HG03520 (cell line): Measurements from ENCODE around the gene MRPS16.

Experiments used
- ATAC-seq: cut with Tn5 transposase; IDR thresholded peaks from one replicate; pipeline ENCODE4 v1.9.1; 2021; ENCODE audit warnings: mild to moderate bottlenecking, moderate library complexity; ENCODE audit not compliant: unreplicated experiment

The MRPS16 gene

GRCh38 chr10:73244866-73245477 is 7.5 kb downstream of the MRPS16 start:
- ATAC-seq, result no peak

- ATAC-seq, result no peak
These were observed 12.5 kb downstream of the MRPS16 start for GRCh38 chr10:73239908-73240307.

GRCh38 chr10:73238990-73239566 is 13.4 kb downstream of the MRPS16 start:
- ATAC-seq, result no peak

GRCh38 chr10:73234695-73235094 is 17.7 kb downstream of the MRPS16 start:
- ATAC-seq, result no peak

GRCh38 chr10:73233883-73234282 is 18.6 kb downstream of the MRPS16 start:
- ATAC-seq, result no peak

DNA sequence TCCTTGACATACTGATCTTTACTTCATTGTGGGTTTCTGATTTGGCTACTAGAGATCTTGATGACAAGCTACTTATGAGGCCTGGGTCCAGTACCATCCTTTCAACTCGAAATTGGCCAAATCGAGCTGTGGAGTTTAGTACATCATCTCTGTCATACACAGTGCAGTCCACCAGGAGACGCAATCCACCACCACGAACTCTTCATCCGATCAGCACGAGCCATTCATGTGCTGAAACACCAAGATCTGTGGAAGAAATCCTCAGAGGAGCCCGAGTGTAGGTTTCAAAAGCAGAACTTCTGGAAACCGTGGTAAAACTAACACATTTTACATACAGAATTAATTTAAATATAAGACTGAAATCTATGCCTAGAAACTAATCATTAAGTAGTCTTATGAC is 19.6 kb downstream of the MRPS16 start:
- ATAC-seq, result no peak

- ATAC-seq, result no peak
These were observed 22.9 kb downstream of the MRPS16 start for GRCh38 chr10:73229567-73229966.

GRCh38 chr10:73228247-73228646 is 24.2 kb downstream of the MRPS16 start:
- ATAC-seq, result no peak

- no peak for ATAC-seq
These were observed 25.8 kb downstream of the MRPS16 start for GRCh38 chr10:73226663-73227062.

DNA sequence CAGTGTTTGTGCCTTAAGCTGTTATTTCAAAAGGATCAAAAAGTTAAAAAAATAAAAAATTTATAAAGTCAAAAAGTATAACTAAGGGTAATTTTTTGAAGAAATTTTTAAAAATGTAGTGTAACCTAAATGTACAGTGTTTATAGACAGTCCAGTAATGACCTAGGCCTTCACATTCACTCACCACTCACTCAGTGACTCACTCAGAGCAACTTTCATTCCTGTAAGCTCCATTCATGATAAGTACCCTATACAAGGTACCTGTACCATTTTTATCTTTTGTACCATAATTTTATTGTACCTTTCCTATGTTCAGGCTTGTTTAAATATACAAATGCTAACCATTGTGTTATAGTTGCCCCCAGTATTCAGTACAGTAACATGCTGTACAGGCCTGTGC is 26.9 kb downstream of the MRPS16 start:
- ATAC-seq, result no peak

- no peak for ATAC-seq
These were observed 31.5 kb downstream of the MRPS16 start for GRCh38 chr10:73220989-73221388.

DNA sequence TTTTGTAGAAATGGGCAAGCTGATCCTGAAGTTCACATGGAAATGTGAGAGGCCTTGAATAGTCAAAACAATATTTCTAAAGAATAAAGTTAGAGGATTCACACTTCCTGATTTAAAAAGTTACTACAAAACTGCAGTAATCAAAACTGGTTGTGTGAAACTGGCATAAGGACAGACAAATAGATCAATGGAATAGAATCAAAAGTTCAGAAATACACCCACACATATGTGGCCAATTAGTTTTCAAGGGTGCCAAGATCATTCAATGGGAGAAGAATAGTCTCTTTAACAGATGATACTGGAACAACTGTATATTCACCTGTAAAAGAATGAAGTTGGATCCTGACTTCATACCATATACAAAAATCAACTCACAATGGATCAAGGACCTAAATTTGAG is 33.1 kb downstream of the MRPS16 start:
- ATAC-seq, result no peak

GRCh38 chr10:73218431-73219191 is 33.8 kb downstream of the MRPS16 start:
- no peak for ATAC-seq

GRCh38 chr10:73217628-73218027 is 34.8 kb downstream of the MRPS16 start:
- no peak for ATAC-seq

GRCh38 chr10:73215749-73216148 is 36.7 kb downstream of the MRPS16 start:
- ATAC-seq, result no peak

- ATAC-seq, result no peak
These were observed 41.2 kb downstream of the MRPS16 start for GRCh38 chr10:73211106-73211811.

GRCh38 chr10:73210395-73211105 is 41.9 kb downstream of the MRPS16 start:
- no peak for ATAC-seq

- ATAC-seq, result no peak
These were observed 42.7 kb downstream of the MRPS16 start for GRCh38 chr10:73209705-73210104.

GRCh38 chr10:73207883-73208282 is 44.6 kb downstream of the MRPS16 start:
- ATAC-seq, result no peak

GRCh38 chr10:73206385-73206784 is 46.1 kb downstream of the MRPS16 start:
- no peak for ATAC-seq

GRCh38 chr10:73205890-73206289 is 46.6 kb downstream of the MRPS16 start:
- no peak for ATAC-seq
